Measurements from ENCODE around the gene SCN1B.

SCN1B gene

DNA sequence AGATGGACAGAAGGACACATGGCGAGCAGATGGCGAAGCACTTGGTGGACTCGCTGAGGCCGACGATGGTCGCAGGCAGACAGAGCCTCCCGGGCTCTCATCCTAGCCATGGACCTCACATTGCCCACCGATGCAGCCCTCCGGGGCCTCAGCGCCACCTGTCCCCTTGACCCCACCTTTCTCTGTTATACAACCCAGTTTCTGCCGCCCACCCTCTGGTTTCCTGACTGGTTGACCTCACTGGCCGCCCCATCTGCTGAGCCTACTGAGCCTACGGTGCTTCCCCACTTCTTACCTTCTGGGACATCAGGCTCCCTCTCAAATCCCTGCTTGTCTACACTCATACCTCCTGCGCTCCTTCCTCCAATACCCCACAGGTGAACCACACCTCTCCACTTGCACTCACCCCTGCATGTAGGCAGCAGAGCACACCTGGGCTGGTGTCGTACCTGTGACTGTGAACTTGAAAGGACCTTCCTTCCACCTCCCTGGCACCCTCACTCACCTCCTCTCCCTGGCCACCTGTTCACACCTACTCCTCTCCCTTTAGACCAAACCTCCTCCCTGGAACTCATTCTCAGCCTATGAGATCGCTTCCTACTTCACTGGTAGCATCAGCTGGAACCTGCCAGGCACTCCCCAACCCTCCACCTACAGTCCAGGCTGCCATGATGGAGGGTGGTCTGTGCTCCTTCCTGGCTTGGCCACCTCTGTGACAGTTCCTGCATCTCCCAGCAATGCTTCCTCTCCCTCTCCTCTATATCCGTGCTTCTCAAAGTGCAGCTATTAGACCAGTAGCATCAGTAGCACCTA lies 47.3 kb downstream of the SCN1B start:
- no peak for DNase-seq

DNA sequence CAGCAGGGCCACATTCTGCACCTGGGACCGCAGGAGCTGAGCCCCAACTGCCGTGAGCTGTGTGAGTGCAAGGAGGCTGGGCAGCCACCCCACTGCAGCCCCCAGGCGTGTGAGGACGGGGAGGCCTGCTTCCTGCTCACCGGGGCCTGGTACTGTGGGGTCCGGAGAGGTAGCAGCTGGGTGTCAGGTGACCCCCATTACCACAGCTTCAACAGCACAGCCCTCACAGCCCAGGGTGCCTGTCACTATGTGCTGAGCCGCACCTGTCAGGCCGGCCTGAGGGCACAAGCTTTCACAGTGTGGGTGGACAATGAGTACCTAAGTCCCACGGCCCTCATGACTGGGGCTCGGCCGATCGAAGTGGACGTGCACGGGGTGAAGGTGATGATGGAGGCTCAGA lies 49.6 kb downstream of the SCN1B start:
- no peak for DNase-seq

DNA sequence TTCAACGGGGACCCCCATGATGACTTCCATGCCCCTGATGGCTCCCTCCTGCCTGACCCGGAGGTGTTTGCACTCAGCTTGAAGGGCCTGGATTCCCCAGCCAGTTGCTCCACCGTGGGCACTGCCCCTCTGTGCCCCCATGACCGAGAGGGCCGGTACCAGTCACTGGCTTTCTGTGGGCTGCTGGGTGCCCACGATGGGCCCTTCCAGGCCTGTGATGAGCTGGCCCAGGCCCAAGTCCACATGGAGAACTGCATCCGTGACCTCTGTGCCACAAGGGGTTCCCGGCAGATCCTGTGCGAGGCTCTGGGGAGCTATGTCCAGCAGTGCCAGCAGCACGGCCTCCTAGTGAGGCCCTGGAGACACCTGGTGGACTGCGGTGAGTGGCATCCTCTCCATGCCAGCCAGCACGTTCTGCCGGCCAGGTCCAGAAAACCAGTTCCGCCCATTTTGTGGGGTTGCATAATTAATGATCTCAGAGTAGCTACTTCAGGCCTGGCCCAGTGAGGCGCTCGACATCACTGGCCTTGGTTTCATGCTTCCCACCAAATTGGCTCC lies 50.4 kb downstream of the SCN1B start:
- DNase-seq, result no peak

DNA sequence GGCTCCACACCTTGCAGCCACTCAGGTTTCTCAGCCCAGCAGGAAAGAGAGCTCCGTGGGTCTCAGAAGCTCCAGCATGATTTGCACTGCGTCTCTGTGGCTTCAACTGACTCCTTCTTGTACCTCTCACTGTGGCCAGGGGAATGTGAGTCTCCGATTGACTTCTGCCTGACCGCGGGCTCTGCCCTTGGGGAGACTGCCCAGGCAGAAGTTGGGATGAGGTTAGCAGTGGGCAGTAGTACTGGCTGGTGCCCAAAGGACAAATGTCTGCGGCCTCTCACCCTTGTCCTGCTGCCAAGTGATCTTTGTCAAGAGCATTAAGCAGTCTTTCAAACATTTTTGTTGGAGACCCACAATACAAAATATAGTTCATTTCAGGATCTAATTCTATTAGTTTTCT lies 50.9 kb downstream of the SCN1B start:
- no peak for DNase-seq

- no peak for DNase-seq
These were observed 53.6 kb downstream of the SCN1B start for GRCh38 chr19:35083691-35084508.

DNA sequence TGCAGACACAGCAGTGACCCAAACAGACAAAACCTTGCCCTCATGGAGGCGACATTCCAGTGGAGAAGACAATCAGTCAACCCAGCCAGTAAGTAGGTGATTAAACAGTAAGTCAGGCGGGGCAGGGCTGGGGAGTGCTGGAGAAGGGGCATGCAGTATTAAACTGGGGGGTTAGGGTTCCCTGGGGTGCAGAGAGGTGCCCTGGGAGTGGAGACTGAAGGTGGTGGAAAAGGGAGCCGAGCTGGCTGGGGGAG lies 54.2 kb downstream of the SCN1B start:
- no peak for DNase-seq

DNA sequence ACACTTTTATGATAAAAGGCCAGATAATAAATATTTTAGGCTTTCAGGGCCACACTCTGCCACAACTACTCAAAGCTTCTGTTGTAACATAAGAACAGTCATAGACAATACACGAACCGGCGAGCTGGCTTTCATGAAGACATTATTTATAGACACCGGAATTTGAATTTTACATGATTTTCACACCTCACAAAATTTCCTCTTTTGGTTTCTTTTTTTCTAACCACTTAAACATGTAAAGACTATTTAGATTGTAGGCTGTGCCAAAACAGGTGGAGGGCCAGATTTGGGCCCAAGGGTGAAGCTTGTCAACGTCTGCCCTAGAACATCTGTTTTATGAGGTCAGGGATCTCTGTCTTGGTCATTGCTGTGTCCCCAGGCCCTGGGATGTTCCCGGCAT lies 55.7 kb downstream of the SCN1B start:
- no peak for DNase-seq

DNA sequence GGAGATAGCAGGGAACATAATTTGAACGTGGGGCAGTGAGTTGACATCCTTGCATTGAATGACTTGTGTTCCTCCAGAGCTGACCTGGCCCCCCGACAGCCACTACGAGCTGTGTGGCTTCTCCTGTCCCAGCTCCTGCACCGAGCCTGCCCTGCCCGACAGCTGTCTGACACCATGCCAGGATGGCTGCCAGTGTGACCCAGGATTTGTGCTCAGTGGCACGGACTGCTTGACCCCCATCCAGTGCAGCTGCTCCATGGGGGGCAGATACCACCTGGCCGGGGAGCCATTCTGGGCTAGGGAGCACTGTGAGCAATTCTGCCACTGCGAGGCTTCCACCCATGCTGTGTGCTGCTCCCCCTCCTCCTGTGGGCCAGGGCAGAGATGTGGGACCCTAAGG lies 56.2 kb downstream of the SCN1B start:
- DNase-seq, result no peak

GRCh38 chr19:35087393-35087792 lies 57.1 kb downstream of the SCN1B start:
- DNase-seq, result no peak

- DNase-seq, result no peak
These were observed 58.1 kb downstream of the SCN1B start for GRCh38 chr19:35088131-35088913.

DNA sequence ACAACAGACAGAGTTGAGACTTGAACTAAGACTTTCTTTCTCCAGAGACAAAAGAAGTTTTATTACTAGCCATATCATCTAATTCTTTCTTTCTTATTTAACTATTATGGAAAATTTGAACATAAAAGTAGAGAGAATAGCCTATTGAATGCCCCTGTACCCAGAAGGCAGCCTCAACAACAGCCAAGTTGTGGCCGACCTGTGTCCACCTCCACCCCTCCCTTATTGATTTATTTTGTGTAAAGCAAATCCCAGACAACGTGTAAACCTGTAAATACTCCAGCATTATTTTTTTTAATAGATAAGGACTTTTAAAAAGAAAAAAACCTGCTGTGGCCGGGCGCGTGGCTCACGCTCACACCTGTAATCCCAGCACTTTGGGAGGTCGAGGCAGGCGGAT lies 59.3 kb downstream of the SCN1B start:
- no peak for DNase-seq
